DOHH2 (cell line): Measurements from ENCODE around the gene MAP7D2.

Experiments used
- H3F3A ChIP-seq: fragments of 200-600 bp; sonication (generic), shearing (Covaris generic); 2 replicates; pipeline ENCODE4 v1.6.0; 2016; ENCODE audit warnings: antibody characterized with exemption, mild to moderate bottlenecking; ENCODE audit not compliant: control insufficient read depth, insufficient read depth
- H3K27ac ChIP-seq: fragments of 200-600 bp; sonication (generic); 2 replicates; pipeline ENCODE4 v1.5.1; 2014; ENCODE audit warnings: low read depth, mild to moderate bottlenecking, low read length, moderate library complexity
- H3K27me3 ChIP-seq: fragments of 200-600 bp; sonication (generic); 2 replicates; pipeline ENCODE4 v1.6.1; 2014; ENCODE audit warnings: mild to moderate bottlenecking, low read length, mixed read lengths; ENCODE audit not compliant: control insufficient read depth
- H3K36me3 ChIP-seq: fragments of 200-600 bp; sonication (generic); 2 replicates; pipeline ENCODE4 v1.6.1; 2014; ENCODE audit warnings: mild to moderate bottlenecking, low read length, moderate library complexity, mixed read lengths; ENCODE audit not compliant: control insufficient read depth
- H3K4me1 ChIP-seq: fragments of 200-600 bp; sonication (generic); 2 replicates; pipeline ENCODE4 v1.6.1; 2014; ENCODE audit warnings: mild to moderate bottlenecking, low read length, mixed read lengths; ENCODE audit not compliant: control insufficient read depth
- H3K4me2 ChIP-seq: fragments of 200-600 bp; sonication (generic); 2 replicates; pipeline ENCODE4 v1.6.0; 2014; ENCODE audit warnings: mild to moderate bottlenecking, low read length, moderate library complexity
- H3K4me3 ChIP-seq: fragments of 200-600 bp; sonication (generic); 2 replicates; pipeline ENCODE4 v1.5.1; 2014; ENCODE audit warnings: mild to moderate bottlenecking, low read length, mixed read lengths
- H3K79me2 ChIP-seq: fragments of 200-600 bp; sonication (generic); 2 replicates; pipeline ENCODE4 v1.6.1; 2014; ENCODE audit warnings: mild to moderate bottlenecking, low read length, mixed read lengths; ENCODE audit not compliant: control insufficient read depth
- H3K9me2 ChIP-seq: fragments of 200-600 bp; sonication (generic); replicated peaks from 2 replicates; pipeline ENCODE4 v1.6.1; 2014; ENCODE audit warnings: mild to moderate bottlenecking, low read length, mixed read lengths; ENCODE audit not compliant: control insufficient read depth
- H3K9me3 ChIP-seq: fragments of 200-600 bp; sonication (generic); 2 replicates; pipeline ENCODE4 v1.6.1; 2014; ENCODE audit warnings: antibody characterized with exemption, low read length, mixed read lengths; ENCODE audit not compliant: control insufficient read depth, insufficient read depth
- H4K20me1 ChIP-seq: fragments of 200-600 bp; sonication (generic); 2 replicates; pipeline ENCODE4 v1.6.0; 2014; ENCODE audit warnings: low read depth, mild to moderate bottlenecking, antibody characterized with exemption, low read length, moderate library complexity; ENCODE audit not compliant: control insufficient read depth, insufficient read depth
- EZH2phosphoT487 ChIP-seq: fragments of 200-600 bp; sonication (generic); IDR thresholded peaks from 2 replicates; pipeline ENCODE4 v1.6.1; 2017; ENCODE audit warnings: borderline replicate concordance, mild to moderate bottlenecking, antibody characterized with exemption, low read length, moderate library complexity, mixed read lengths
- TF ChIP-seq, protein P1 (sequence below): fragments of 200-600 bp; sonication (generic); IDR thresholded peaks from one replicate; pipeline ENCODE4 v1.5.1; 2014; ENCODE audit warnings: antibody characterized with exemption, mild to moderate bottlenecking, low read depth, low read length; ENCODE audit not compliant: poor library complexity, severe bottlenecking

The MAP7D2 gene

DNA sequence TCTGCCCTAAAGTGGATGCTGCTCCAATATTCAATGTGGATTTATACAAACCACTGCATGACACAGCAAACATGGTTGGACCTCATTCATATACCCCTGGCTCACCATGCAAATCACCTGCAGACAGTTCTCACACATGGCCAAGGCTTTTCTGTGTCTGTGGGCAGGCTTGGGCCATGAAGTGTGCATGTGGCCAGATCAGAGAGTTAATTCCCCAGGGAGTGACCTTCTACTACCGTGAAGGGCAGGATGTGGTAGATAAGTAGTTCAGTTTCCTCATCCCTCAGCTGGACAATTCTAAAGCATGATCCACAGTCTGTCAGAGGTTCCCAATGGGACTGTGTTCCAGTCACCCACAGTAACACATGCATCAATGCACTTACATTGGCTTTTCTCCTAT lies 101.3 kb downstream of the MAP7D2 start:
- H3K27ac ChIP-seq: no peak overlapping the region
- H3K27me3 ChIP-seq: no peaks in the 10 kb centered on the region

DNA sequence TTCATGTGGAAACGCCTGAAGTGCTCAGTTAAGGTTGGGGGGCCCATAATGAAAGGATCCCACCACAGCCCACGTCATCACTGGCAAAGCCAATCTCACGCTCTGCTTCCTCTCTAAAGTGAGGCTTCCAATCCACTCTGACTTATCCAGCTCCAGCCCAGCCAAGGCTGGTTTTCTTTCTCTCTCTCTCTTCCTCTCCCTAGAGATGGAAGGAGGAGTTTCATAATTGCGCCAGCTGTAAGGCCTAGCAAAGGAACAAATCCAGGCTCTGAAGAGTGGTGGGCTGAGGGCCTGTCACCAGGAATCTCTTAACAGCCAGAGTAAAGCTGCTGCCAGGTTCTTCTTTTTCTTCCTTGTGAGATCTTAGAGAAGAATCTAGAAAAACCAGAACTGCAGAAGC lies 105.1 kb downstream of the MAP7D2 start:
- Histone ChIP-seq H3K4me3 (no peak overlapping the region), H3K36me3 (no peaks in the 10 kb centered on the region), H3K4me1 (peaks cover 12% of the 10 kb centered on the region), H4K20me1 (no peaks in the 10 kb centered on the region), H3K79me2 (no peaks in the 10 kb centered on the region), H3K4me2 (no peak overlapping the region), H3K9me2 (no peaks in the 10 kb centered on the region), H3K27me3 (no peaks in the 10 kb centered on the region), H3K9me3 (no peaks in the 10 kb centered on the region), H3F3A (no peaks in the 10 kb centered on the region), H3K27ac (no peak overlapping the region)
- TF ChIP-seq, protein P1, sequence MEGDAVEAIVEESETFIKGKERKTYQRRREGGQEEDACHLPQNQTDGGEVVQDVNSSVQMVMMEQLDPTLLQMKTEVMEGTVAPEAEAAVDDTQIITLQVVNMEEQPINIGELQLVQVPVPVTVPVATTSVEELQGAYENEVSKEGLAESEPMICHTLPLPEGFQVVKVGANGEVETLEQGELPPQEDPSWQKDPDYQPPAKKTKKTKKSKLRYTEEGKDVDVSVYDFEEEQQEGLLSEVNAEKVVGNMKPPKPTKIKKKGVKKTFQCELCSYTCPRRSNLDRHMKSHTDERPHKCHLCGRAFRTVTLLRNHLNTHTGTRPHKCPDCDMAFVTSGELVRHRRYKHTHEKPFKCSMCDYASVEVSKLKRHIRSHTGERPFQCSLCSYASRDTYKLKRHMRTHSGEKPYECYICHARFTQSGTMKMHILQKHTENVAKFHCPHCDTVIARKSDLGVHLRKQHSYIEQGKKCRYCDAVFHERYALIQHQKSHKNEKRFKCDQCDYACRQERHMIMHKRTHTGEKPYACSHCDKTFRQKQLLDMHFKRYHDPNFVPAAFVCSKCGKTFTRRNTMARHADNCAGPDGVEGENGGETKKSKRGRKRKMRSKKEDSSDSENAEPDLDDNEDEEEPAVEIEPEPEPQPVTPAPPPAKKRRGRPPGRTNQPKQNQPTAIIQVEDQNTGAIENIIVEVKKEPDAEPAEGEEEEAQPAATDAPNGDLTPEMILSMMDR: no peak
- no peak for TF ChIP-seq EZH2phosphoT487

More for the DNA sequence above, 101.3 kb downstream of the MAP7D2 start:
- H3K4me2 ChIP-seq: peak overlapping the region; percentile 16; the same call in 1 of the 2 replicates
- no peak overlapping the region for H3K4me3 ChIP-seq
- H4K20me1 ChIP-seq: no peaks in the 10 kb centered on the region
- H3K9me3 ChIP-seq: no peaks in the 10 kb centered on the region
- no peaks in the 10 kb centered on the region for H3F3A ChIP-seq
- no peaks in the 10 kb centered on the region for H3K36me3 ChIP-seq
- no peaks in the 10 kb centered on the region for H3K9me2 ChIP-seq
- TF ChIP-seq EZH2phosphoT487: no peak
- TF ChIP-seq, protein P1: no peak
- peaks cover 12% of the 10 kb centered on the region for H3K4me1 ChIP-seq
- no peaks in the 10 kb centered on the region for H3K79me2 ChIP-seq

DNA sequence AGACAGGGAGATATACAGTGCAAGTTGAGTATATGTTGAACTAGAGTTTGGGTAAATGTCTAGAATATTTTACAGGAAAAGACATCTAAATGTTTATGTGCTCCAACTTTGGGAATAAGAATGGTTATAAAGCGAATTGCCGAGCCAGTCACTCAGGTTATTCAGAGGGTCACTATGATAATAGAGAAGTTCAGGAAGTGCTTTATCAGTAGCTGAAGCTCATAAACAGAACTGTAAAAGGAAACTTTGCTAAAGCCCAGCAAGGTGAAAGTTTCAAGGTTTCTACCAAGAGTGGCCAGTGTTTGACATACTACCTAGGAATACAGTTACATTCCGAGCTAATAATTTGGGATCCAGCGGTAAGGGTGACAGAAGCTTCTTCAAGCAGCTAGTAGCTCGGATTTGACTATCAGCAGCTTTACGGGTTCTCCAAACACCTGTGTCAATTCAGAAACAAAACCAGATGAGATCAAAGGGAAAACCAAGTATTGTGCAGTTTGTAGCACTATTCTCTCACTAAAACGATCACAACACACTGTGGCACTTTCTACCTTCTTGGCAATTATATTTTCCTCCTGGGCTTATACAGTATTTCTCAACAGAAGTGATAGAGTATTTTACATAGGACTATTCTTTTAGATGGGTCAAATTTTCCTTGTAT lies 108.6 kb downstream of the MAP7D2 start:
- H3K27ac ChIP-seq: no peak overlapping the region
- H3K9me3 ChIP-seq: no peaks in the 10 kb centered on the region
- no peaks in the 10 kb centered on the region for H3K79me2 ChIP-seq
- H3K4me3 ChIP-seq: no peak overlapping the region
- H3K36me3 ChIP-seq: no peaks in the 10 kb centered on the region
- H3F3A ChIP-seq: no peaks in the 10 kb centered on the region
- no peak for TF ChIP-seq EZH2phosphoT487
- TF ChIP-seq, protein P1: no peak
- no peak overlapping the region for H3K4me2 ChIP-seq
- no peaks in the 10 kb centered on the region for H3K9me2 ChIP-seq
- no peaks in the 10 kb centered on the region for H3K4me1 ChIP-seq
- H3K27me3 ChIP-seq: no peaks in the 10 kb centered on the region
- H4K20me1 ChIP-seq: no peaks in the 10 kb centered on the region
